IPS DF 4.7 (cell line): ENCODE measurements around the gene IQGAP2.

Source experiments
- DNase-seq: peaks from one replicate; pipeline ENCODE4 v3.0.0-alpha.2; 2013; ENCODE audit warnings: low spot score; ENCODE audit errors: extremely low read depth

IQGAP2 gene

DNA sequence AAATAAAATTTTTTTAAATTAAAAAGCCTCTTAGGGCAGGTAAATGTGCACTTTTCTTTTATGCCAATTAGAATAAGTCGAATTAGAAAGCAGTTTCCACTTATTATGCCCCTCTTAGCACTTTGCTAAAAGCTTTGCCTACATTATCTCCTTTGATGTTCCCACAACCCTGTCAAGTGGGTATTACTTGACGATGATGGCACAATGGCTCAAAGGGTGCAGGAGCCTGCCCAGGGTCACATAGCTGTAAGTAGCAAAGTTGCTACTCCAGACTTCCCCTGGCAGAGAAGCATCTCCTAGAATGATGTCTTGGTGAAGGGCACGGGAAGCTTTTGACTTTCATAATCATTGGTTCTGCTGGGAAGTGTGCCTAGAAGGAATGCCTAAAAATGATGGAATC, 18.4 kb upstream of the IQGAP2 start:
- DNase-seq: no peak

GRCh38 chr5:76385540-76385939, 17.5 kb upstream of the IQGAP2 start:
- DNase-seq: no peak

- no peak for DNase-seq
These were observed 16.7 kb upstream of the IQGAP2 start for GRCh38 chr5:76386360-76386759.

GRCh38 chr5:76388236-76388635, 14.8 kb upstream of the IQGAP2 start:
- DNase-seq: no peak

GRCh38 chr5:76388791-76389512, 14.1 kb upstream of the IQGAP2 start:
- DNase-seq: no peak

- no peak for DNase-seq
These were observed 13.5 kb upstream of the IQGAP2 start for GRCh38 chr5:76389513-76390154.

DNA sequence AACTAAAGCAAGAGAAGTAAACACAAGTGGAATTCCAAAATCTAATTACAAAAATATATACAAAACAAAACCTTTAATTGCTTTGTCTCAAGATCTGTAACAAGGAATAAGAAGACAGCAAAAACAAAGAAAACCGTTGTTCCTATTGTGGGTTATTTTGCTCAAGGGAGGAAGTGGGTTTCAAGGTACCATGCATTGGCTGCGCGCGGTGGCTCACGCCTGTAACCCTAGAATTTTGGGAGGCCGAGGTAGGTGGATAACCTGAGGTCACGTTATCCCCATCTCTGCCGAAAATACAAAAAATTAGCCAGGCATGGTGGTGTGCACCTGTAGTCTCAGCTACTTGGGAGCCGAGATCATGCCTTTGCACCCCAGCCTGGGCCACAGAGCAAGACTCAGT, 12.1 kb upstream of the IQGAP2 start:
- no peak for DNase-seq

DNA sequence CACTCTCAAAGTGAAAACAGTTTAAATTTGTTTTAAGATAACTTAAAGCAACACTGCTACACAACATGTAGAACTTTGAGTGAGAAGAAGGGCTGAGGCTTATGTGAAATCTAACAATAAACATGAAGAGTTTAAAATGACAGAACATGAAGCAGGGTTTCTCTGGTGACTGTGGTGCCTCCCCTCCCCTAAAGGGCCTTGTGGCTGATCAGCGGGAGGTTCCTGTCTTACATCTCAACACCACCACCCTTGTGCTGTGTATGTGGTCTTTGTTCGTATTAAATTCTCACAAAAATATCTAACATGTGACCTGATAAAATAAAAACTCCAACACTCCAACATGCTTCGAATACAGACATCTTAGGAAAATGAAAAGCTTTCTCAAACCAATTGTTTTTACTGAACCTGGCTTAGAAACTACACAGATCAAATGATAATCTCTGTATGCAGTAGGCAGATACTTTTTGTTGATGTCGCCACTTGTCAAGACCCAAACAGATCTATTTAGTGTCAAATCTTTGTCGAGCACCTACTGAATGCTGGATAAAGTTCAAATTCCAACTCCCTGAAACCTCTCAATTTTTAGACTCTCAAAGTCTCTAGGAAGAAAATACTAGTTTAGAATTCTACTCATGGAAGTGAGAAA, 9.9 kb upstream of the IQGAP2 start:
- DNase-seq: no peak

DNA sequence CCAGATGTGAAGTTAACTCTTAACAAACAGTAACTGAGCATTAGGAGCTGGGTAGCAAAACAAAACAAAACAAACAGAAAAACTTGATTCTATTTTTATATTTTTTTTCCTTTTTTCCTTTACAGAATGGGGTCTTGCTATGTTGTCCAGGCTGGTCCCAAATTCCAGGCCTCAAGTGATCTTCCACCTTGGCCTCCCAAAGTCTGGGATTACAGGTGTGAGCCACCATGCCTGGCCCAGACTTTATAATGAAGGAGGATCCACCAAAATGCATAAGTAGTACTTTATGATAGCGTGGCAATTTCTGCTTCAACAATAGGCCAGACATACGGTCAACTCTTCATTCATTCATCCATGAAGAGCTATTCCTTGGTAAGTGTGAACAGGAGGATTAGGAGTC, 5.9 kb upstream of the IQGAP2 start:
- no peak for DNase-seq

DNA sequence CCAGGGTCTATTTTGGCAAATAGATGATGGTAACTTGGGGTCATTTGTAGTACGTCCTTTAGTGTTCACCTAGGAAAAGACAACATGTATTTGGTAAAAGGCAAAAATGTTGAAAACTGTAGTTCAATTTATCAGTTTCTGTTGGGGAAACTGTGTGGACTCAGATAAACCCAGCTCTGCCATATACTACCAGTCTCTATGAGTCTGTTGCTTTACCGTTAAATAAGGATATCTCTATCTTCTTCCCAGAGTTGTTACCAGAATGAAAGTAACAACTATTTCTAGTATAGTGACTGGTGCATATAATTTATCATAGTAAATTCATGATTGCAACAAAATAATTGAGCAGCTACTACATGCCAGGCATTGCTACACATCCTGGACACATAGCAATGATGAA, 3.8 kb upstream of the IQGAP2 start:
- no peak for DNase-seq

DNA sequence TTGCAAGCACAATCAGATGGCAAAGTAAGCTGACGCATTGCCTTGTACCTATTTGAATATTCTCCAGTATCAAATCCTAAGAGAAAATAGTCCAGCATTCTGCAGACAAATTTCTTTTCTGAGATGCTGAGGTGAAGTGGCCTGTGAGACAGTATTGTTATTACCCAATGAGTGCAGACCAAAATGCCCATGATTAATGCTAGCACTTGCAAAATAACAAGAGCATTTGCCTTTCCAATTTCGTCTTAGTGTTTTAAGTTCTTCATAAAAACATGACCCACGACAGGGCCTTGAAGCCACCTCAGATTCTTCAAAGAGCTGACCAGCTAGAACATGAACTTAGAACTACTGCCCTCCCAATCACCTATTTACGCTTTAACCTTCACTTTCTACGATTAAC, 2.6 kb upstream of the IQGAP2 start:
- no peak for DNase-seq

DNA sequence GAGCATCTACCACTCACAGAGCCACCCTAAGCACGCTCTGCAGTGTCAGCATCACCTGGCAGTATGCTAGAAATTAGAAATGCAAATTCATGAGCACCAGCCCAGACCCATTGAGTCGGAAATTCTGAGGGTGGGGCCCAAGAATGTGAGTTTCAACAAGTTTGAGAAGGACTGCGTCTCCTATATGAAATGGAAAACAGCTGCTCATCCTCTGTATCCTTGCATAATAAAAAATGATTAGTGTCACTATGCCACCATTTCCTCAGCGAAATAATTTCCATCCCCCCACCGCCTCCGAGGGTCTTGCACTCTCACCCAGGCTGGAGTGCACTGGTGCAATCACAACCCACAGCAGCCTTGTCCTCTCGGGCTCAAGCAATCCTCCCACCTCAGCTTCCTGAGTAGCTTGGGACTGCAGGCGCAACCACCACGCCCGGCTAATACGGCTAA, 1.3 kb upstream of the IQGAP2 start:
- no peak for DNase-seq

GRCh38 chr5:76402251-76402885, 717 bp upstream of the IQGAP2 start:
- DNase-seq: no peak

DNA sequence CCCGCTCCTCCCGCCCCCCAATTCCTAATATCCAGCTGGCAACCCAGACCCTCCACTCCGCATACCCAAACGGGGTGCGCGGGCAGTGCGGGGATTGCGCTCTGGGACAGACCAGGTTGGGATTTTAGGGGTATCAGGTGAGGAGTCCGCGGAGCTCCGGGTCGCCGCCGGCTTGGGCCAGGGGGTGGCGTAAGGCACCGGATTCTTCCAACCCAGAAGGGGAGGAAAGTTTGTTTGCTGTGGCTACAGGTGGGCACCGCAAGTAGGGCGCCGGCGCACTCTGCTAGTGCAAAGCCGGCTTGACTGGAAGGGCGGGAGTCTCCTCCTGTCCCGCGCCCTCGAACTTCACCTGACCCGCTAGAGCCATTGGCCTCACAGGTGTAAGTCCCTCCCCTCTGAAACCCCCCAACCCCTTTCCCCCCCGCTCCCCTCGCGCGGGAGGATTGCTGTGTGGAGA, 709 bp downstream of the IQGAP2 start:
- DNase-seq: no peak

DNA sequence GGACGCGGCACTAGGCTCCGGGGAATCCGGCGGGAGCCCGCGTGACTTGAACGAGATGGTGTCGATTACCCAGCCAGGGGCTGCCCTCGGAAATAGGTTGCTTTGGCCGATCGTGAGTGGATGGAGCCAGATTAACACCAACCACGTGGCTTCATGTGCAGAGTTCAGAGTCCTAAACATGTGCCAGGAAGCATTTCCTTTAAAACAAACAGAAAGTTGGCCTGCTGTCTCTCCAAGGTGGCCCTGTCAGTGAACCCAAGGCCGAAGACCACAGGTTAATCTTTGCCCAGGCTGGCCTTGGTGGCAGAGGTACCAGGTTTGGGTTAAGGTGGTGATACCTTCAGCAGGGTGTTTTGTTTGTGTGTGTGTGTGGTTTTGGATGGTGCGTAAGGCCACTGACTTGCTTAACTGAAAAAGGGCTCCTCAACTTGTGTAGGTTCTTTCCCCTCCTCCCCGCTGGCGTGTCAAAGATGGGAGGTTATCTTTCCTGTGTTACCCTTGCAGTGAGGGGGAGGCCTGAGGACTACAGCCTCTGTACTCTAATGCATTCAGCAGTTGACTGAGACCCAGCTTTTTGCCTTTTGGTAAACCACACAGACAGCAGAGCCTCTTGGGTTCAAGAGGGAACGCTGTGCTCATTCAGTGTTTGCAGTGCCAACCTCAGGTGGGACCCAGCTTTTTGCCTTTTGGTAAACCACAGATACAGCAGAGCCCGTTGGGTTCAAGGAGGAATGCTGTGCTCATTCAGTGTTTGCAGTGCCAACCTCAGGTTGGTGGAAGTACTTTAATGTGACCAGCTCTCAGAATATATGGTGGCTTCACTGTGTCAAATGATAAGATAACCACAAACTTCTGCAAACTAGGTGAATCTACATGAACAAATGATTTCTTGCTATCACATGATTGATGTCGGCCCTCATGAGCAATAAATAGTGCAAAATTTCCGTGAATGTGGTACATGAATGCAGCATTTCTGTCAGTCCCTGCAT, 1.4 kb downstream of the IQGAP2 start:
- no peak for DNase-seq

GRCh38 chr5:76406014-76406413, 2.9 kb downstream of the IQGAP2 start:
- no peak for DNase-seq

DNA sequence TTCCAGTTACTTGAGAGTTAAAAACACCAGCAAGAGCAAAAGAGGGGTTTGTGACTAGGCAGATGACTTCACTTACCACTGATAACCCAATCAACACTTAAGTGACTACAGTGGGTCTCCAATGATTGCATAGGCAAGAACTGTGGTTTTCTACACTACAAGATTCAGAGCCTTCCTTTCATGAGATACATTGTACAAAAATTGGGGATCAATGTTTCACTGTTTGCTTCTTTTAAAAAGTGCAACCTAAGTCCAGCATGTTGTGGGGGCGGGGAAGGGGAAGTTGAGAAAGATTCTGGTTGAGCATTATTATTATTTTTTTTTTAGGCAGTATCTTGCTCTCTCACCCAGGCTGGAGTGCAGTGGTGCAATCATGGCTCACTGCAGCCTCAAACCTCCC, 3.6 kb downstream of the IQGAP2 start:
- no peak for DNase-seq

DNA sequence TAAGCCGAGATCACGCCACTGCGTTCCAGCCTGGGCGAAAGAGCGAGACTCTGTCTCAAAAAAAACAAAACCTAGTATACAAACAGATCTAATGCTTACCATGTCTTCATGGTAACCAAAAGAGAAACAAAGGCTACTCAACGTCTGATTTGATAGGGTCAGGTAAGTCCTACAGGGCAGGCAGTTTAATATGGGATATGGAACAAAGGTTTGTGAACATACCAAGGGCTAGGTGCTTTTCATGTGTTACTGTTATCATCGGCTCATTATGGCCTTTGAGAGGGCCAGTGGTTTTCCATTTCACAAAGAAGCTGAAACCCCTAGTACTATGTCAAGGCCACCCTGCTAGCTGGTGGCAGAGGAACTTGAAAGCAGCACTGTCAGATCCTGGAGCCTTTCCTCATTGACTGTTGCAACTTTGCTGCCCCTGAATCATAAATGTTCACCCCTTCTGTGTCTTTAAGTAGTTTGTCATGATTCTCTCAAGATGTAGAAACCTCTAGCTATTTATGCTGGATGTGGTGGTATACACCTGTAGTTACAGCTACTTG, 5.1 kb downstream of the IQGAP2 start:
- DNase-seq: no peak

DNA sequence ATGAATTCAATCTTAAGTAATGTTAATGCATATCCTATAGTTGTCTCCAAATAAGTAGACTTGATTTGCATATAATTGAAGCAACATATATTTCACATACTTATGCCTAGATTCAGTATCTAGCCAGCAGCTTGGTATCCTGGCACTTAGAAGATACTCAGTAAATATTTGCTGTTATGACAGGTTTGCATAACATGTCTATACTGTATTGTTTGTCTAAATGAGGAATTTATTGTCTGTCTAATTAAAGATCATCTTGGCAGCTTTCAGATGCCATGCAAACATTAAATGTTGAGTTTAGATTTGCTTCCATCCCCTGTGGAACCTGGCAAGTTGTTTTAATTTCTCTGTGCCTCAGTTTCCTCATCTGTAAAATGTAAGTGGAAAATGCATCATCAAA, 9.4 kb downstream of the IQGAP2 start:
- no peak for DNase-seq

DNA sequence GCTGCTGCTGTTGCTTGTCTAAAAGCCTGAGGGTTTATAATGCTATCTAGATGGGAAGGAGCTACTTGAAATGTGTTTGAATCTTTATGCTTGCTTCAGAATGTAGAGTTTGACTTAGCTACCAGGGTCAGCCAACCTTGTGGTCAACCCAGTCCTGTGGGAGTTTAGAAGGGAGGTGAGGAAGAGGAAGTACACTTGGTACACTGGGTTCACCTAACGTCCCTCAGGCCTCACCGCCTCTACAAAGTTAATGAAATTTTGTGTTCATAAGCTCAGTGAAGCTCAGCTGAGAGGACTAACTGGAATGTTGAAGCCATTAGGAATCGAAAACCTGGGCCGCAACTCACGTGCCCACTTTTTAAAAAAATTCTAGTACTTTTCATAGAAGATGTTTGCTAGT, 10.7 kb downstream of the IQGAP2 start:
- no peak for DNase-seq

GRCh38 chr5:76414788-76415187, 11.7 kb downstream of the IQGAP2 start:
- DNase-seq: no peak
